ENCODE data around the gene AAK1. TPM values are rescaled to one million over a fixed set of nuclear protein-coding genes. Genes with fewer than 3 reads are reported as not detected.
"Not testable (repeated sequence)": the region's sequence is repeated elsewhere in the genome, so short reads cannot be mapped to it uniquely, and the experiment has no call there.

AAK1 gene
- polyA plus RNA-seq, 1 donor from 2014 or later: 26.7 TPM

DNA sequence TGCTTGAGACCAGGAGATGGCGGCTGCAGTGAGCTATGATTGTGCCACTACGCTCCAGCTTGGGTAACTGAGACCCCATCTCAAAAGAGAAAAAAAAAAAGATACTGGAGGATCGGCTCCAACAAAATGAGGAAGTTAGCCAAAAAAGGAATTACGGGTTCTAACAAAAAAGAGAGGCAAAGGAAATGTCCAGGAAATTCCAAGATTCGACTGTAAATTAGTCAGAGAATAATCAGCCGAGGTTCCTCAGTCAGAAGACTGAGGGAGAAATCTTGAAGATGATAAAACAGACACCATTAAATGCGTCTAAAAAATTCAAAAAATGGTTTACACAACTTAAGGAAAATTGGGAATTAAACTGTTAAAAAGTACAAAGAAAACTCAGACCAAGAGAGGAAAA lies 89.5 kb downstream of the AAK1 start:
- H4K20me1 ChIP-seq (ENCODE audit: insufficient read depth): no peaks in the 10 kb centered on the region
- TF ChIP-seq, protein P1, sequence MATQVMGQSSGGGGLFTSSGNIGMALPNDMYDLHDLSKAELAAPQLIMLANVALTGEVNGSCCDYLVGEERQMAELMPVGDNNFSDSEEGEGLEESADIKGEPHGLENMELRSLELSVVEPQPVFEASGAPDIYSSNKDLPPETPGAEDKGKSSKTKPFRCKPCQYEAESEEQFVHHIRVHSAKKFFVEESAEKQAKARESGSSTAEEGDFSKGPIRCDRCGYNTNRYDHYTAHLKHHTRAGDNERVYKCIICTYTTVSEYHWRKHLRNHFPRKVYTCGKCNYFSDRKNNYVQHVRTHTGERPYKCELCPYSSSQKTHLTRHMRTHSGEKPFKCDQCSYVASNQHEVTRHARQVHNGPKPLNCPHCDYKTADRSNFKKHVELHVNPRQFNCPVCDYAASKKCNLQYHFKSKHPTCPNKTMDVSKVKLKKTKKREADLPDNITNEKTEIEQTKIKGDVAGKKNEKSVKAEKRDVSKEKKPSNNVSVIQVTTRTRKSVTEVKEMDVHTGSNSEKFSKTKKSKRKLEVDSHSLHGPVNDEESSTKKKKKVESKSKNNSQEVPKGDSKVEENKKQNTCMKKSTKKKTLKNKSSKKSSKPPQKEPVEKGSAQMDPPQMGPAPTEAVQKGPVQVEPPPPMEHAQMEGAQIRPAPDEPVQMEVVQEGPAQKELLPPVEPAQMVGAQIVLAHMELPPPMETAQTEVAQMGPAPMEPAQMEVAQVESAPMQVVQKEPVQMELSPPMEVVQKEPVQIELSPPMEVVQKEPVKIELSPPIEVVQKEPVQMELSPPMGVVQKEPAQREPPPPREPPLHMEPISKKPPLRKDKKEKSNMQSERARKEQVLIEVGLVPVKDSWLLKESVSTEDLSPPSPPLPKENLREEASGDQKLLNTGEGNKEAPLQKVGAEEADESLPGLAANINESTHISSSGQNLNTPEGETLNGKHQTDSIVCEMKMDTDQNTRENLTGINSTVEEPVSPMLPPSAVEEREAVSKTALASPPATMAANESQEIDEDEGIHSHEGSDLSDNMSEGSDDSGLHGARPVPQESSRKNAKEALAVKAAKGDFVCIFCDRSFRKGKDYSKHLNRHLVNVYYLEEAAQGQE (IDR thresholded peaks at IDR 0.05; ENCODE audit: borderline replicate concordance): no peak
- TF ChIP-seq TAF1 (IDR thresholded peaks at IDR 0.05; ENCODE audit: low read depth): no peak
- TF ChIP-seq EP300 (conservative IDR thresholded peaks at IDR 0.05; ENCODE audit: poor library complexity, severe bottlenecking): no peak
- H3K27ac ChIP-seq (ENCODE audit: low read length): no peak overlapping the region

DNA sequence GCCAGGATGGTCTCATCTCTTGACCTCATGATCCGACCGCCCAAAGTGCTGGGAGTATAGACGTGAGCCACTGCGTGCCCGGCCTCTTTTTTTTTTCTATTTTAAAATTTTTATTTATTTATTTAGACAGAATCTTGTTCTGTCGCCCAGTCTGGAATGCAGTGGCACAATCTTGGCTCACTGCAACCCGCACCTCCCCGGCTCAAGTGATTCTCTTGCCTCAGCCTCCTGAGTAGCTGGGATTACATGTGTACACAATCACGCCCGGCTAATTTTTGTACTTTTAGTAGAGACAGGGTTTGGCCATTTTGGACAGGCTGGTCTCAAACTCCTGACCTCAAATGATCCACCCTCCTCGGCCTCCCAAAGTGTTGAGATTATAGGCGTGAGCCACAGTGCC lies 93.0 kb downstream of the AAK1 start:
- not testable (repeated sequence) for H3K9me2 ChIP-seq (ENCODE audit: insufficient read depth, low read length); H3K27ac ChIP-seq (ENCODE audit: low read length); H4K20me1 ChIP-seq (ENCODE audit: insufficient read depth); H3K9me3 ChIP-seq (ENCODE audit: low read length); H3K79me2 ChIP-seq (replicated peaks; ENCODE audit: insufficient read depth, low read length); H3F3A ChIP-seq (ENCODE audit: insufficient read depth, low read length, poor library complexity, severe bottlenecking); H3K36me3 ChIP-seq (ENCODE audit: insufficient read depth, low read length); H3K4me3 ChIP-seq (ENCODE audit: low read length); H3K27me3 ChIP-seq (ENCODE audit: insufficient read depth, low read depth, low read length); H3K9ac ChIP-seq (ENCODE audit: low read length); H2AFZ ChIP-seq (ENCODE audit: low read depth, low read length); H3K4me2 ChIP-seq (ENCODE audit: low read length)

More for the DNA sequence above, 89.5 kb downstream of the AAK1 start:
- H3K27me3 ChIP-seq (ENCODE audit: insufficient read depth, low read depth, low read length): no peaks in the 10 kb centered on the region
- H2AFZ ChIP-seq (ENCODE audit: low read depth, low read length): no peak overlapping the region
- H3K79me2 ChIP-seq (replicated peaks; ENCODE audit: insufficient read depth, low read length): no peaks in the 10 kb centered on the region
- no peaks in the 10 kb centered on the region for H3K36me3 ChIP-seq (ENCODE audit: insufficient read depth, low read length)
- H3K4me3 ChIP-seq (ENCODE audit: low read length): no peak overlapping the region
- no peaks in the 10 kb centered on the region for H3K9me3 ChIP-seq (ENCODE audit: low read length)
- no peaks in the 10 kb centered on the region for H3F3A ChIP-seq (ENCODE audit: insufficient read depth, low read length, poor library complexity, severe bottlenecking)
- H3K4me2 ChIP-seq (ENCODE audit: low read length): no peak overlapping the region
- H3K9ac ChIP-seq (ENCODE audit: low read length): no peak overlapping the region
- no peaks in the 10 kb centered on the region for H3K9me2 ChIP-seq (ENCODE audit: insufficient read depth, low read length)

DNA sequence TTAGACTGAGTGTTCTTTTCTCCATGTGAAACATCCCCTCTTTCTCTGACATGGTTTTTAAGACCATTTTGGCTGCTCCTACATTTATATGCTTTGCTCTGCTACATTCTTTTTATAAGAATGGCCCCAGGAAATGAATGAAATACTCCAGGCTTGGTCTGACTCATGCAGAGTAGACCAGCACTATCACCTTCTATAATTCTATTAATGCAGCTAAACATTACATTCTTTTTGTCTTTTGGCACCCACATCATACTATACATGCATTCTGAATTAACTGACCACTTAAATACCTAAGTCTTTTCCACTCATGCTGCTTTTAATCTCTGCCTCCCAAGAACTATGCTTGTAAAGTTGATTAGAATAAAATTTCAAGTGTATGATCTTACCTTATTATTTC lies 94.1 kb downstream of the AAK1 start:
- Histone ChIP-seq H3K36me3 (ENCODE audit: insufficient read depth, low read length) (no peaks in the 10 kb centered on the region), H3K27me3 (ENCODE audit: insufficient read depth, low read depth, low read length) (no peaks in the 10 kb centered on the region), H3F3A (ENCODE audit: insufficient read depth, low read length, poor library complexity, severe bottlenecking) (no peaks in the 10 kb centered on the region), H3K4me2 (ENCODE audit: low read length) (no peak overlapping the region), H3K9me2 (ENCODE audit: insufficient read depth, low read length) (no peaks in the 10 kb centered on the region), H3K9ac (ENCODE audit: low read length) (no peak overlapping the region), H3K79me2 (replicated peaks; ENCODE audit: insufficient read depth, low read length) (no peaks in the 10 kb centered on the region), H2AFZ (ENCODE audit: low read depth, low read length) (no peak overlapping the region), H3K4me3 (ENCODE audit: low read length) (no peak overlapping the region), H4K20me1 (ENCODE audit: insufficient read depth) (no peaks in the 10 kb centered on the region), H3K27ac (ENCODE audit: low read length) (no peak overlapping the region), H3K9me3 (ENCODE audit: low read length) (no peaks in the 10 kb centered on the region)
- no peak for TF ChIP-seq EZH2 (IDR thresholded peaks at IDR 0.05; ENCODE audit: borderline replicate concordance, insufficient read depth, low read length, poor library complexity, severe bottlenecking)

DNA sequence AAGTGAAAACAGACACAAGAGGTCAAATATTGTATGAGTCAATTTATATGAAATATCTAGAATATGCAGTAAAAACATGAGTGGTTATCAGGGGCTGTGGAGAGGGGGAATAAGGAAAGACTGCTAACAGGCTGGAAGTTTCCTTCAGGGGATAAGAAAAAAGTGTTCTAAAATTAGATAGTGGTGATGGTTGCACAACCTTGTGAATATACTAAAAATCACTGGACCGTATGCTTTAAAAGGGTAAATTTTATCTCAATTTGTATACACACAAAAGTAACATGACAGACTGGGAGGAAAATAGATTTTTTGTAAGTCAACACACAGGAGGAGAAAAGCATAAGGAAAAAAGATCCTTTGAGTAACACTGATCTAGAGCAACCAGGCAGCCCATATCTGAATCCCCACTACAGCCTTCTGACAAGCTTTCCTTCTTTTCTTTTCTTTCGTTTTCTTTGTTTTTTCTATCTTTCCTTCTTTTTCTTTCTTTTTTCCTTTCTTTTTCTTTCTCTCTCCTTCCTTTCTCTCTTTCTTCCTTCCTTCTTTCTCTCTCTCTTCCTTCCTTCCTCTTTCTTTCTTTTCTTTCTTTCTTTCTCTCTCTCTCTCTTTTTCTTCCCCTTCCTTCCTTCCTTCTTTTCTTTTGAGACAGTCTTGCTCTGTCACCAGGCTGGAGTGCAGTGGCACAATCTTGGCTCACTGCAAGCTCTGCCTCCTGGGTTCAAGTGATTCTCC lies 95.4 kb downstream of the AAK1 start:
- Histone ChIP-seq H2AFZ (ENCODE audit: low read depth, low read length) (no peak overlapping the region), H3K79me2 (replicated peaks; ENCODE audit: insufficient read depth, low read length) (no peaks in the 10 kb centered on the region), H3F3A (ENCODE audit: insufficient read depth, low read length, poor library complexity, severe bottlenecking) (no peaks in the 10 kb centered on the region), H3K9ac (ENCODE audit: low read length) (no peak overlapping the region), H4K20me1 (ENCODE audit: insufficient read depth) (no peaks in the 10 kb centered on the region), H3K9me2 (ENCODE audit: insufficient read depth, low read length) (no peaks in the 10 kb centered on the region), H3K9me3 (ENCODE audit: low read length) (no peaks in the 10 kb centered on the region), H3K4me2 (ENCODE audit: low read length) (no peak overlapping the region), H3K4me3 (ENCODE audit: low read length) (no peak overlapping the region), H3K36me3 (ENCODE audit: insufficient read depth, low read length) (no peaks in the 10 kb centered on the region), H3K27ac (ENCODE audit: low read length) (no peak overlapping the region), H3K27me3 (ENCODE audit: insufficient read depth, low read depth, low read length) (no peaks in the 10 kb centered on the region)
- no peak for TF ChIP-seq RAD21 (conservative IDR thresholded peaks at IDR 0.05)
- TF ChIP-seq, protein P2, sequence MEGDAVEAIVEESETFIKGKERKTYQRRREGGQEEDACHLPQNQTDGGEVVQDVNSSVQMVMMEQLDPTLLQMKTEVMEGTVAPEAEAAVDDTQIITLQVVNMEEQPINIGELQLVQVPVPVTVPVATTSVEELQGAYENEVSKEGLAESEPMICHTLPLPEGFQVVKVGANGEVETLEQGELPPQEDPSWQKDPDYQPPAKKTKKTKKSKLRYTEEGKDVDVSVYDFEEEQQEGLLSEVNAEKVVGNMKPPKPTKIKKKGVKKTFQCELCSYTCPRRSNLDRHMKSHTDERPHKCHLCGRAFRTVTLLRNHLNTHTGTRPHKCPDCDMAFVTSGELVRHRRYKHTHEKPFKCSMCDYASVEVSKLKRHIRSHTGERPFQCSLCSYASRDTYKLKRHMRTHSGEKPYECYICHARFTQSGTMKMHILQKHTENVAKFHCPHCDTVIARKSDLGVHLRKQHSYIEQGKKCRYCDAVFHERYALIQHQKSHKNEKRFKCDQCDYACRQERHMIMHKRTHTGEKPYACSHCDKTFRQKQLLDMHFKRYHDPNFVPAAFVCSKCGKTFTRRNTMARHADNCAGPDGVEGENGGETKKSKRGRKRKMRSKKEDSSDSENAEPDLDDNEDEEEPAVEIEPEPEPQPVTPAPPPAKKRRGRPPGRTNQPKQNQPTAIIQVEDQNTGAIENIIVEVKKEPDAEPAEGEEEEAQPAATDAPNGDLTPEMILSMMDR (IDR thresholded peaks at IDR 0.05; ENCODE audit: poor library complexity, severe bottlenecking): no peak
- no peak for TF ChIP-seq EP300 (conservative IDR thresholded peaks at IDR 0.05; ENCODE audit: poor library complexity, severe bottlenecking)
- TF ChIP-seq, protein P1 (IDR thresholded peaks at IDR 0.05; ENCODE audit: borderline replicate concordance): no peak
- no peak for TF ChIP-seq EZH2 (IDR thresholded peaks at IDR 0.05; ENCODE audit: borderline replicate concordance, insufficient read depth, low read length, poor library complexity, severe bottlenecking)
- TF ChIP-seq SMC3 (conservative IDR thresholded peaks at IDR 0.05; ENCODE audit: poor library complexity): no peak
- no peak for TF ChIP-seq MXI1 (conservative IDR thresholded peaks at IDR 0.05; ENCODE audit: poor library complexity, severe bottlenecking)
- TF ChIP-seq TAF1 (IDR thresholded peaks at IDR 0.05; ENCODE audit: low read depth): no peak

Measured in neural cell (in vitro differentiated cells).